GM10266 (cell line): ENCODE data around the gene RPS25.
"Not testable (repeated sequence)": the region's sequence is repeated elsewhere in the genome, so short reads cannot be mapped to it uniquely, and the experiment has no call there.

Source experiments
- DNase-seq: peaks from one replicate; pipeline ENCODE4 v3.0.0; 2012; ENCODE audit errors: extremely low spot score
- TF ChIP-seq, protein P1 (sequence below): IDR thresholded peaks from 2 replicates; pipeline ENCODE4 v1.5.1; 2012; ENCODE audit warnings: mild to moderate bottlenecking, low read depth; ENCODE audit not compliant: control insufficient read depth, insufficient read depth; ENCODE audit errors: missing control alignments

The RPS25 gene

DNA sequence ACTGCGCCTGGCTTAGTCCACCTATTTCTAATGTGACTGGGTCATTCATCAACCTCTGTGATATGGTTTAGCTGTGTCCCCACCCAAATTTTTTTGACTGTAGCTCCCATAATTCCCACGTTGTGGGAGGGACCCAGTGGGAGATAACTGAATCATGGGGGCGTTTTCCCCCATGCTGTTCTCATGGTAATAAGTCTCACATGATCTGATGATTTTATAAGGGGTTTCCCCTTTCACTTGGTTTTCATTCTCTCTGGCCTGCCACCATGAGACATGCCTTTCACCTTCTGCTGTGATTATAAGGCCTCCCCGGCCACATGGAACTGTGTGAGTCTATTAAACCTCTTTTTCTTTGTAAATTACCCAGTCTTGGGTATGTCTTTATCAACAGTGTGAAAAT is 11.5 kb downstream of the RPS25 start:
- TF ChIP-seq, protein P1, sequence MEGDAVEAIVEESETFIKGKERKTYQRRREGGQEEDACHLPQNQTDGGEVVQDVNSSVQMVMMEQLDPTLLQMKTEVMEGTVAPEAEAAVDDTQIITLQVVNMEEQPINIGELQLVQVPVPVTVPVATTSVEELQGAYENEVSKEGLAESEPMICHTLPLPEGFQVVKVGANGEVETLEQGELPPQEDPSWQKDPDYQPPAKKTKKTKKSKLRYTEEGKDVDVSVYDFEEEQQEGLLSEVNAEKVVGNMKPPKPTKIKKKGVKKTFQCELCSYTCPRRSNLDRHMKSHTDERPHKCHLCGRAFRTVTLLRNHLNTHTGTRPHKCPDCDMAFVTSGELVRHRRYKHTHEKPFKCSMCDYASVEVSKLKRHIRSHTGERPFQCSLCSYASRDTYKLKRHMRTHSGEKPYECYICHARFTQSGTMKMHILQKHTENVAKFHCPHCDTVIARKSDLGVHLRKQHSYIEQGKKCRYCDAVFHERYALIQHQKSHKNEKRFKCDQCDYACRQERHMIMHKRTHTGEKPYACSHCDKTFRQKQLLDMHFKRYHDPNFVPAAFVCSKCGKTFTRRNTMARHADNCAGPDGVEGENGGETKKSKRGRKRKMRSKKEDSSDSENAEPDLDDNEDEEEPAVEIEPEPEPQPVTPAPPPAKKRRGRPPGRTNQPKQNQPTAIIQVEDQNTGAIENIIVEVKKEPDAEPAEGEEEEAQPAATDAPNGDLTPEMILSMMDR: no peak
- no peak for DNase-seq

DNA sequence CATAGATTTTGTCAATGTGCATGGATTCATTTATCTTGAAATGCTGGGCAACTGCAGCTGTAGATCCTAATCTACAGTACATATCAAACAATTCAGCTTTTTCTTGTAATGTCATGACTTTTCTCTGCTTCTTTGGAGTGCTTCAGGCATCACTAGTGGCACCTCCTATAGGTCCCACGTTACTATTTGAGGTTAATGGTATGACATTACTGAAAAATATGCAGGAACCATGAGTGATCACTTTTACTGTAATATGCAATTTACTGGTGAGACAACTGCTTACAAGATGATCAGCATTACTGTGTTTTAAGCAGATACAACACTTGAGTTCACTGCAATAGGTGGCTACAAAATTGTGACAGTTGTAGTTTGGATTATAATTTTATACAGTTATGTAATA is 17.2 kb downstream of the RPS25 start:
- DNase-seq: no peak
- TF ChIP-seq, protein P1: no peak

DNA sequence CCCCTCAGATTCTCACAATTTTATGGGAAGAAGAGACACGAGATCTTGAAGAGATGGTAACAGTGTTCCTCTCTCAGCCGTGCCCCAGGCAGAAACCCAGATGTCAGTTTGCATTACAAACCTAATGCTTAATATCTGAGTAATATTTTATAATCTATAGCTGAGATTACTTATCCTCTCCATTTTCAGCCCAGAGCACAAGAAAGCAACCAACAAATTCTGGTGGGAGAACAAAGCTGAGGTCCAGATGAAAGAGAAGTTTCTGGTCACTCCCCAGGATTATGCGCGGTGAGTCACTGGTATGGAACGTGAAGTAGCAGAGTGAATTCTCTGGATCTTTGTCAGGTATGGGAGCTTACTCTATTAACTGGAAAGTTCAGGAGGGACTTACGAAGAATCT is 19.3 kb downstream of the RPS25 start:
- TF ChIP-seq, protein P1: no peak
- DNase-seq: no peak

DNA sequence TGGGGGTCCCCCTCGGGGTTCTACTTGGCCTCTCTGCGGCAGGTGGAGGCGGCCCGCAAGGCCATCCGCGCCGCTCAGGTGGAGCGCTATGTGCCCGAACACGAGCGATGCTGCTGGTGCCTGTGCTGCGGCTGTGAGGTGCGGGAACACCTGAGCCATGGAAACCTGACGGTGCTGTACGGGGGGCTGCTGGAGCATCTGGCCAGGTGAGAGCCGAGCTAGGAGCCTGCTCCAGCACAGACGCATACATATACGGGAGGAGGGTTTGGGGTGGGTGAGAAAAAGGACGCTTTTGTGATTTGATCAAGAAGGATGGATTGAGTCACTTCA is 19.8 kb downstream of the RPS25 start:
- no peak for DNase-seq
- TF ChIP-seq, protein P1: no peak

DNA sequence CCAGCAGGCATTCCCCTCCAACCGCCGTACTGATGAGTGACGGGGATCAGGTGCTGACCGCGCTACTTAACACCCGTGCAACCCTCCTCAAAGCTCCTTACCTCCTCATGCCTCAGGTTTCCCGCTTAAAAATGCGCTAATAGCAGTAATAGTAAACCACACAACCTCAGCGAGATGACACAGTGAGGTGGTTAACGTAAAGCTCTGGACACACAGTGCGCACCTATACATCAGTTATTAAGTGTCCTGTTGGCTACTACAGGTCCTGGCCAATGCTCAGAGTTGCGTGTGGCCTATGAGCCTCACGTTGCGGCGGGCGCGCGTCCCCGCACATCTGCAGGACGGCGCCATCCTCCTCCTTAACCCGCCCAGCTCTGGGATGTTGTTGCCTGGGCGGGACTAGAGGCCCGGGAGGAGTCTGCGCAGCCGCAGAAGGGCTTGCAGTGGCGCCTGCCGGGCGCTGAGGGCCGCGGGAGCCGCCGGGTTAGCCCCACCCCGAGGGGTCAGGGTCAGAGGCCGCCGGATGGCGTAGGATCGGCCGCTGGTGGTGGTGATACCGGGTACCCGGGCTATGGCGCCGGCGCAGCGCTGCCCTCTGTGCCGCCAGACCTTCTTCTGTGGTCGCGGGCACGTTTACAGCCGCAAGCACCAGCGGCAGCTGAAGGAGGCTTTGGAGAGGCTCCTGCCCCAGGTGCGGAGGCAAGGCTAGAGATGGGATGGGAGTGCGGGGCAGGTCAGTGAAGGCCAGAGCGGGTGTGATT is 20.3 kb downstream of the RPS25 start, which contains the start of gene CENATAC:
CENATAC (plus strand) TSS at position 512 of the 761 bp plus-strand sequence; CDS start at position 572, 60 bp downstream.
- peak; percentile 99 for DNase-seq
- TF ChIP-seq, protein P1: no peak

DNA sequence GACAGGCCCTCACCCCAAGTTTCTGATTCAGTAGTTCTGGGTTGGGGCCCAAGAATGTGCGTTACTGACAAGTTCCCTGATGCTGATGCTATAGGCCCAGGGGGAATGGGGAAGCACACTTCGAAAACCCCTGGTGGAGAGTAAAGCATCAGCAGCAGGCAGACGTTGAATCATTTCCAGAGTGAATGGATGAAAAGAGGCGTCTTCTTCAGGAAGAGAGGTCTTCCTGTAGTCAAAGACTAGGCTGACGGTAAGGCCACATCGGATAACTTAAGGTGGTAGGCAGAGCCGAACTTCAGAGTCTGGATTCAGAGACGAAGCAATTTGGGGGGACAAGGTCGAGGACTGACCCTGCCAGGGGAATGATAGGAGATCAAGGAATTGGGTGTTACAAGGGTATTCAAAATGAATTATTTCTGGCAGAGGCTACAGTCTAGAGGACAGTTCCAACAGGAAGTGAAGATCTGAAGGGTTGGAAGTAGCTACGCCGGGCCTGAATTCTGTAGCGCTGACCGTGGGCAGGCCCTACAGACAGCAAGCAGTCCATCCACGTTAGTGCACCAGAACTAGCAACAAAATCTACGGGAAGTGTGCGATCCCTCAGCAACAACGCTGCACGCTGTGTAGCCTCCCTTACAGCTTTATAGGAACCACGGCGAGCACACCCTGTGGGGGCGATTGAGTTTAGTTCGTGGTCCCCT is 21.1 kb downstream of the RPS25 start:
- peak; percentile 77 for DNase-seq
- TF ChIP-seq, protein P1: no peak

DNA sequence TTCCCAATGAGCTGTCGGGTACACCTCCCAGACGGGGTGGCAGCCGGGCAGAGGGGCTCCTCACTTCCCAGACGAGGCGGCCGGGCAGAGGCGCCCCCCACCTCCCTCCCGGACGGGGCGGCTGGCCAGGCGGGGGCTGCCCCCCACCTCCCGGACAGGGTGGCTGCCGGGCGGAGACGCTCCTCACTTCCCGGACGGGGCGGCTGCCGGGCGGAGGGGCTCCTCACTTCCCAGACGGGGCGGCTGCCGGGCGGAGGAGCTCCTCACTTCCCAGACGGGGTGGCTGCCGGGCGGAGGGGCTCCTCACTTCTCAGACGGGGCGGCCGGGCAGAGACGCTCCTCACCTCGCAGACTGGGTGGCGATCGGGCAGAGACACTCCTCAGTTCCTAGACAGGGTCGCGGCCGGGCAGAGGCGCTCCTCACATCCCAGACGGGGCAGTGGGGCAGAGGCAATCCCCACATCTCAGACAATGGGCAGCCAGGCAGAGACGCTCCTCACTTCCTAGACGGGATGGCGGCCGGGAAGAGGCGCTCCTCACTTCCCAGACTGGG is 26.6 kb downstream of the RPS25 start:
- not testable (repeated sequence) for DNase-seq
